Measurements from ENCODE around the gene ZNF681.
"Not testable (repeated sequence)": the region's sequence is repeated elsewhere in the genome, so short reads cannot be mapped to it uniquely, and the experiment has no call there.

Gene ZNF681

DNA sequence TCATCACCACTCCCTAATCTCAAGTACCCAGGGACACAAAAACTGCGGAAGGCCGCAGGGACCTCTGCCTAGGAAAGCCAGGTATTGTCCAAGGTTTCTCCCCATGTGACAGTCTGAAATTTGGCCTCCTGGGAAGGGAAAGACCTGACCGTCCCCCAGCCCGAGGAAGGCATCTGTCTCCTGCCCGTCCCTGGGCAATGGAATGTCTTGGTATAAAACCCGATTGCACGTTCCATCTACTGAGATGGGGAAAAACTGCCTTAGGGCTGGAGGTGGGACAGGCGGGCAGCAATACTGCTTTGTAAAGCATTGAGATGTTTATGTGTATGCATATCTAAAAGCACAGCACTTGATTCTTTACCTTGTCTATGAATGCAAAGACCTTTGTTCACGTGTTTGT is 65.8 kb downstream of the ZNF681 start:
- not testable (repeated sequence) for H3K4me3 ChIP-seq (ENCODE audit: low read depth, low read length); H3K27me3 ChIP-seq (ENCODE audit: insufficient read depth, low read length); H3K4me1 ChIP-seq (ENCODE audit: control insufficient read depth, insufficient read depth, low read length, unreplicated experiment); H3K36me3 ChIP-seq (ENCODE audit: insufficient read depth, low read length); H3K27ac ChIP-seq (ENCODE audit: low read depth, low read length); H3K79me2 ChIP-seq (ENCODE audit: control insufficient read depth, insufficient read depth, low read length, unreplicated experiment); H2AFZ ChIP-seq (ENCODE audit: low read length, unreplicated experiment)
